A673 (cell line): ENCODE results near the gene EPHA8. TPM values are rescaled to one million over a fixed set of nuclear protein-coding genes. Genes with fewer than 3 reads are reported as not detected.

Experiments used
- BruUV-seq: library from RNA; stranded (reverse); fragments of 400-500 nt; replicated peaks from 2 replicates; lab custom pipeline; 2021; lab: Mats Ljungman, UMichigan
- CTCF ChIA-PET: fragments of 300-600 bp; sonication (Branson Sonifier 250); formaldehyde crosslinking; loops from one replicate; lab custom pipeline; 2022; ENCODE audit warnings: antibody characterized with exemption; lab: Charles Lee
- POLR2A ChIA-PET: fragments of 300-600 bp; sonication (Branson Sonifier 250); formaldehyde crosslinking; loops from one replicate; lab custom pipeline; 2022; ENCODE audit warnings: antibody characterized with exemption; ENCODE audit not compliant: low non-redundant PET; lab: Charles Lee
- DNase-seq: peaks from one replicate; pipeline ENCODE4 v3.0.0-alpha.2; 2015; ENCODE audit warnings: low spot score
- H3K27ac ChIP-seq: fragments of 200-600 bp; sonication (generic); 2 replicates; pipeline ENCODE4 v1.5.1; 2016; ENCODE audit warnings: mixed run types, low read depth, mild to moderate bottlenecking, mixed read lengths, antibody characterized with exemption, low read length; ENCODE audit not compliant: poor library complexity, severe bottlenecking
- H3K27me3 ChIP-seq: fragments of 200-600 bp; sonication (generic); replicated peaks from 2 replicates; pipeline ENCODE4 v1.6.1; 2017; ENCODE audit warnings: mixed run types, low read depth, mild to moderate bottlenecking, mixed read lengths, antibody characterized with exemption, low read length; ENCODE audit not compliant: insufficient read depth, poor library complexity
- H3K36me3 ChIP-seq: fragments of 200-600 bp; sonication (generic); 2 replicates; pipeline ENCODE4 v1.6.1; 2016; ENCODE audit warnings: mixed run types, mild to moderate bottlenecking, mixed read lengths, antibody characterized with exemption, low read length; ENCODE audit not compliant: insufficient read depth, poor library complexity, severe bottlenecking
- H3K4me1 ChIP-seq: fragments of 200-600 bp; sonication (generic); 2 replicates; pipeline ENCODE4 v1.6.1; 2017; ENCODE audit warnings: mixed run types, mild to moderate bottlenecking, mixed read lengths, antibody characterized with exemption, low read length; ENCODE audit not compliant: insufficient read depth, poor library complexity, severe bottlenecking
- H3K4me3 ChIP-seq: fragments of 200-600 bp; sonication (generic); 2 replicates; pipeline ENCODE4 v1.5.1; 2016; ENCODE audit warnings: low read depth, mixed run types, mild to moderate bottlenecking, mixed read lengths, low read length; ENCODE audit not compliant: poor library complexity, severe bottlenecking
- H3K9me3 ChIP-seq: fragments of 200-600 bp; sonication (generic); 2 replicates; pipeline ENCODE4 v1.6.1; 2016; ENCODE audit warnings: mixed run types, low read depth, mild to moderate bottlenecking, mixed read lengths, antibody characterized with exemption, low read length; ENCODE audit not compliant: poor library complexity, severe bottlenecking
- CTCF ChIP-seq: fragments of 300-800, 200-600 bp; sonication (generic); conservative IDR thresholded peaks from 2 replicates; pipeline ENCODE4 v1.5.1; 2017; ENCODE audit warnings: low read depth, mild to moderate bottlenecking, antibody characterized with exemption, low read length, moderate library complexity, mixed read lengths
- EZH2 ChIP-seq: fragments of 200-600 bp; sonication (generic); IDR thresholded peaks from 2 replicates; pipeline ENCODE4 v1.6.1; 2017; ENCODE audit warnings: borderline replicate concordance, low read depth, mild to moderate bottlenecking, mixed read lengths, antibody characterized with exemption, low read length; ENCODE audit not compliant: poor library complexity, severe bottlenecking
- intact Hi-C: fragments of 100-400 bp; cut with micrococcal nuclease; formaldehyde crosslinking; loops from one replicate; pipeline ENCODE4 v1.10.0; 2022; ENCODE audit not compliant: unreplicated experiment
- total RNA-seq: library from RNA; stranded (reverse); gene quantifications from 2 replicates; pipeline ENCODE4 v1.2.3, GENCODE V29; 2021

EPHA8 gene
- total RNA-seq, 1 experiment from 2014 or later, result not detected

DNA sequence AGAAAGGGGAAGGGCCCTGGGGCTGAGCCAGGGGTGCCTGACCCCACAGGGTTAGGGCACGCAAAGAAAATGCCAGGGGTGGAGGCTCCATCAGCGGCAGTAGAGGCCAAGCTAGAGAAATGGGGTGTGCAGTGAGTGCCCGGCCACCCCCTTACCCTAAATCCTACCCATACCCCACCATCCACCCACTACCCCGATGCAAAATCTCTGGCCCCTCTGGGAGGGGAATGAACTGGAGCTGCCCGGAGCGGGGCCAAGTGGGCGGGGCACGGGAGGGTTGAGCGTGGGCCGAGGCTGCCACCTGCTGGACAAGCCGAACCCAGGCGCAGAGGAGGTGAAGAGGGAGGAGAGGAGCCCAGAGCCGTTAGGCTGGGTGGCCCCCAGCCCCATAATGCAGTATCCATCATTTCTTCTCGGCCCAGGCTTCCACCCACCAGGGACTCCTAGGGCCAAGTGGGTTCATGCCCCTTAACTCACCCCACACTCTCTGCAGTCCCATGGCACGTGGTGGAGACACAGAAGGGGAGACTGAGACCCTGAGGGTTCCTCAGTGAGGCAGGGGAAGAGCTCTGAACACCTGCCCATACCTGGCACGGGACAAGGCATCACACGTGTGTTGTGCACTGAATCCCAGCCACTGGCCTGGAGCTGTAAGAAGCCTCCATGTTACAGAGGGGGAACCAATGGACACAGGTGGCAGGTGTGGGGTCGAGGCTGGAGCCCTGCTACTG lies 78.8 kb downstream of the EPHA8 start:
- H3K4me3 ChIP-seq, result no peak overlapping the region
- H3K27ac ChIP-seq, result no peak overlapping the region
- no peaks in the 10 kb centered on the region for H3K27me3 ChIP-seq
- H3K36me3 ChIP-seq, result no peaks in the 10 kb centered on the region
- no TSS peak for BruUV-seq
- H3K4me1 ChIP-seq, result no peaks in the 10 kb centered on the region
- intact Hi-C loops, result loop anchor here (1.0 to 10.0 kb wide), 2 partner anchors 222 to 527 kb away; no protein-coding TSS in a partner anchor
- peak; percentile 90 for TF ChIP-seq CTCF
- no peak for TF ChIP-seq EZH2
- POLR2A ChIA-PET, result no interaction called here
- DNase-seq, result peak; percentile 76
- no peaks in the 10 kb centered on the region for H3K9me3 ChIP-seq
- CTCF ChIA-PET, result interaction anchor here (0.5 to 1.8 kb wide), 2 partner anchors 9 to 221 kb away, joined by 10 to 11 read pairs; no protein-coding TSS in a partner anchor

DNA sequence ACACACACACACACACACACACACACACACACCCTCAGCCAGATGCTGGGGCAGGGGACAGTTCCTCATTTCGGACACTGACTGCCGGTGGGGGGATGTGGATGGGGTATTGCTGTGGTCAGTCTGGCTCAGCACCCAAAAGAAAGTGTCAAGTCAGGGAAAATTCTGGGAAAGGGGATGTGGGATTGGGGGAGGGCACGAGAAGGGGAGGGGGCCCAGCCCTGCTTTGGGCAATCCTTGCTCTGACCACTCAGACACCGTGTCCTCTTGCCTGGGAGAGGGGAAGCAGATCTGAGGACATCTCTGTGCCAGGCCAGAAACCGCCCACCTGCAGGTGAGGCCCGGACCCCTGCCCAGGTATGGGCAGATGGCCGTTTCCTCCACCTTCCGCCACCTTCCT lies 80.1 kb downstream of the EPHA8 start, which contains the start of gene C1QC:
Gene C1QC (plus strand): TSS at position 253 of the 400 bp plus-strand sequence. CDS start 391 bp downstream, outside the sequence.
- no peaks in the 10 kb centered on the region for H3K4me1 ChIP-seq
- ChIA-PET CTCF (no interaction called here), POLR2A (no interaction called here)
- no peak for DNase-seq
- no peak within 1 kb of the TSS for H3K27ac ChIP-seq
- no peaks in the 10 kb centered on the region for H3K9me3 ChIP-seq
- TF ChIP-seq CTCF, result no peak
- TF ChIP-seq EZH2, result no peak
- H3K27me3 ChIP-seq, result no peaks in the 10 kb centered on the region
- H3K36me3 ChIP-seq, result no peaks in the 10 kb centered on the region
- H3K4me3 ChIP-seq, result no peak within 1 kb of the TSS
- intact Hi-C loops, result loop anchor here (10.0 kb wide), 1 partner anchor 529 kb away; no protein-coding TSS in a partner anchor
- BruUV-seq, result no TSS peak

GRCh38 chr1:22643928-22644327 lies 80.6 kb downstream of the EPHA8 start:
- CTCF ChIA-PET, result no interaction called here
- TF ChIP-seq EZH2, result no peak
- no peak for TF ChIP-seq CTCF
- Histone ChIP-seq H3K9me3 (no peaks in the 10 kb centered on the region), H3K27me3 (no peaks in the 10 kb centered on the region), H3K36me3 (no peaks in the 10 kb centered on the region), H3K27ac (no peak overlapping the region), H3K4me3 (no peak overlapping the region), H3K4me1 (no peaks in the 10 kb centered on the region)
- POLR2A ChIA-PET, result no interaction called here
- intact Hi-C loops, result loop anchor here (10.0 kb wide), 1 partner anchor 529 kb away; no protein-coding TSS in a partner anchor
- no peak for DNase-seq
- no TSS peak for BruUV-seq
